Pancreas (tissue), 10 donors: ENCODE results near the gene ZNF222. TPM values are rescaled to one million over a fixed set of nuclear protein-coding genes. Genes with fewer than 3 reads are reported as not detected.
A peak's percentile ranks its signal among the peaks of the same experiment; 100 is the strongest.

ENCODE experiments used
- ATAC-seq, 4 donors: fragments of 200-7000 bp; cut with Tn5 transposase; one replicate each; pipeline versions ENCODE4 v1.8.0 to v1.9.1; 2020; ENCODE audit warnings: mild to moderate bottlenecking in 4 of 4, moderate library complexity in 4 of 4
- DNase-seq, 6 donors: peaks; one replicate each; pipeline ENCODE4 v3.0.0-alpha.2; 2020
- FAIRE-seq: peaks from 2 replicates; lab custom pipeline; 2012; peaks lifted over from hg19 to GRCh38; lab: Jason Lieb, UNC
- H3K27ac ChIP-seq, 4 donors: fragments of 200-600 bp; sonication (generic); 1 replicate in 3 of 4; 2 replicates in 1 of 4; pipeline versions ENCODE4 v1.5.0 to v1.8.0; 2020
- H3K27me3 ChIP-seq, 4 donors: fragments of 200-600 bp; one replicate each; pipeline ENCODE4 v1.8.0; 2021
- H3K36me3 ChIP-seq, 3 donors: fragments of 200-600 bp; sonication (generic) in 1 of 3; one replicate each; pipeline versions ENCODE4 v1.5.0 to v1.8.0; 2020 to 2021
- H3K4me1 ChIP-seq, 3 donors: fragments of 200-600 bp; one replicate each; pipeline ENCODE4 v1.8.0; 2021
- H3K4me3 ChIP-seq, 4 donors: fragments of 200-600 bp; sonication (generic) in 2 of 4; one replicate each; pipeline versions ENCODE4 v1.5.0 to v1.8.0; 2020 to 2021
- H3K9me3 ChIP-seq, 4 donors: fragments of 200-600 bp; one replicate each; pipeline ENCODE4 v1.8.0; 2021
- CTCF ChIP-seq, 4 donors: fragments of 200-600 bp; sonication (generic) in 3 of 4; IDR thresholded peaks; one replicate each; pipeline versions ENCODE4 v1.5.0 to v1.8.0; 2021; ENCODE audit warnings: antibody characterized with exemption in 4 of 4
- WGBS, 2 donors: extraction: QIAGEN DNeasy Blood & Tissue Kit; methylation state at CpG; one replicate each; pipeline ENCODE4 v1.1.7; 2013; 5-methylcytosine and 5-hydroxymethylcytosine counted together
- intact Hi-C, 3 donors: fragments of 100-400 bp; cut with DNase I; formaldehyde crosslinking; loops; one replicate each; pipeline versions ENCODE4 v1.11.1 to v1.14.2; 2022
- polyA plus RNA-seq, 2 donors: library from polyadenylated mRNA; stranded (reverse); fragments of 200-250 nt; gene quantifications; one replicate each; pipeline ENCODE4 v1.2.3, GENCODE V29; 2013
- total RNA-seq, 6 donors: library from RNA; stranded (reverse); fragmentation: NEBNext Ultra II Directional in 4 of 6; extraction: Animal tissue kit (Norgen Biotek cat#: 25700) in 4 of 6; gene quantifications; one replicate each; pipeline versions ENCODE4 v1.2.1 to v1.2.4, GENCODE V29; 2021 to 2023
- donor health status: healthy with polysubstance abuse.
- donor health status: DM: no; HTN: no; CAD: no; lungs with moderate emphysema.
- donor health status: DM: no; HTN: no; CAD: no.
- donor health status: control.
- donor health status: control.
- donor health status: Bipolar disorder and iron deficiency.
- donor health status: DM: yes; HTN: yes; CAD: no.
- donor health status: DM: no; HTN: no; CAD: no.
- donor health status: DM: no; HTN: no; CAD: no.
- donor health status: DM: yes; HTN: yes; CAD: no.

The ZNF222 gene
- total and polyA plus RNA-seq, 8 donors: 1.2 to 3.6 (median 1.5) TPM

- FAIRE-seq: no peak
- no peak for ATAC-seq
- WGBS, 2 donors: 40 to 49% methylated on average over 2 of the region's 2 CpGs
Observed at GRCh38 chr19:44042147-44042546, 17.0 kb downstream of the ZNF222 start.

GRCh38 chr19:44050740-44051649 lies 25.8 kb downstream of the ZNF222 start:
- DNase-seq: peak in 3 of 6 donors; percentile 36 to 51 (median 37)
- 5 to 7% methylated on average over 21 of the region's 21 CpGs for WGBS, 2 donors
- Histone ChIP-seq H3K4me3 (peak overlapping the region; percentile 3 to 71 (median 42)), H3K27me3 (no peaks in the 10 kb centered on the region), H3K27ac (peak overlapping the region; percentile 23 to 77 (median 42)), H3K36me3 (no peaks in the 10 kb centered on the region), H3K4me1 (peaks cover 0 to 7% (median 4%) of the 10 kb centered on the region in 3 donors), H3K9me3 (no peaks in the 10 kb centered on the region)
- FAIRE-seq: no peak
- TF ChIP-seq CTCF (IDR thresholded peaks at IDR 0.05): no peak
- peak; percentile 42 to 71 (median 53) for ATAC-seq
- intact Hi-C loops: no loop called here

More at GRCh38 chr19:44042147-44042546, 17.0 kb downstream of the ZNF222 start:
- intact Hi-C loops: no loop called here
- H3K27ac ChIP-seq: no peak overlapping the region
- no peaks in the 10 kb centered on the region for H3K36me3 ChIP-seq
- no peak overlapping the region for H3K4me3 ChIP-seq
- H3K4me1 ChIP-seq: no peaks in the 10 kb centered on the region
- DNase-seq: no peak
- no peaks in the 10 kb centered on the region for H3K9me3 ChIP-seq
- H3K27me3 ChIP-seq: no peaks in the 10 kb centered on the region
- no peak for TF ChIP-seq CTCF (IDR thresholded peaks at IDR 0.05)

- Histone ChIP-seq H3K4me1 (peaks cover 0 to 7% (median 4%) of the 10 kb centered on the region in 3 donors), H3K36me3 (no peaks in the 10 kb centered on the region), H3K4me3 (peak within 1 kb of the TSS; percentile 45 to 71 (median 55)), H3K27me3 (no peaks in the 10 kb centered on the region), H3K9me3 (no peaks in the 10 kb centered on the region), H3K27ac (peak within 1 kb of the TSS; percentile 23 to 77 (median 42))
- WGBS, 2 donors: 1% methylated on average over 37 to 38 of the region's 38 CpGs
- peak; percentile 94 for FAIRE-seq
- peak; percentile 99 to 100 (median 100) for ATAC-seq
- TF ChIP-seq CTCF (IDR thresholded peaks at IDR 0.05): no peak
- peak; percentile 90 to 98 (median 96) for DNase-seq
- intact Hi-C loops: no loop called here
Observed at GRCh38 chr19:44051650-44052402, 26.6 kb downstream of the ZNF222 start, which contains the start of gene ZNF223. Gene ZNF223 (plus strand): TSS chr19:44052036. CDS start chr19:44055177, 3,141 bp downstream.

- Histone ChIP-seq H3K4me3 (no peak overlapping the region), H3K27me3 (no peaks in the 10 kb centered on the region), H3K36me3 (peaks cover 0 to 12% (median 0%) of the 10 kb centered on the region in 3 donors), H3K4me1 (peaks cover 0 to 7% (median 4%) of the 10 kb centered on the region in 3 donors), H3K27ac (no peak overlapping the region), H3K9me3 (no peaks in the 10 kb centered on the region)
- ATAC-seq: no peak
- no peak for TF ChIP-seq CTCF (IDR thresholded peaks at IDR 0.05)
- intact Hi-C loops: no loop called here
- DNase-seq: no peak
- 92 to 96% methylated on average over 5 of the region's 5 CpGs for WGBS, 2 donors
- no peak for FAIRE-seq
Observed at GRCh38 chr19:44055870-44056269, 30.7 kb downstream of the ZNF222 start.
